GM20431 (cell line): ENCODE measurements around the gene AFF4.

ENCODE experiments used
- in situ Hi-C: fragments of 300-500 bp; cut with MseI, MboI; formaldehyde crosslinking; loops from one replicate; pipeline ENCODE4 v1.15.0; 2020; ENCODE audit warnings: low sequenced_read_pairs; ENCODE audit not compliant: unreplicated experiment

Gene AFF4

DNA sequence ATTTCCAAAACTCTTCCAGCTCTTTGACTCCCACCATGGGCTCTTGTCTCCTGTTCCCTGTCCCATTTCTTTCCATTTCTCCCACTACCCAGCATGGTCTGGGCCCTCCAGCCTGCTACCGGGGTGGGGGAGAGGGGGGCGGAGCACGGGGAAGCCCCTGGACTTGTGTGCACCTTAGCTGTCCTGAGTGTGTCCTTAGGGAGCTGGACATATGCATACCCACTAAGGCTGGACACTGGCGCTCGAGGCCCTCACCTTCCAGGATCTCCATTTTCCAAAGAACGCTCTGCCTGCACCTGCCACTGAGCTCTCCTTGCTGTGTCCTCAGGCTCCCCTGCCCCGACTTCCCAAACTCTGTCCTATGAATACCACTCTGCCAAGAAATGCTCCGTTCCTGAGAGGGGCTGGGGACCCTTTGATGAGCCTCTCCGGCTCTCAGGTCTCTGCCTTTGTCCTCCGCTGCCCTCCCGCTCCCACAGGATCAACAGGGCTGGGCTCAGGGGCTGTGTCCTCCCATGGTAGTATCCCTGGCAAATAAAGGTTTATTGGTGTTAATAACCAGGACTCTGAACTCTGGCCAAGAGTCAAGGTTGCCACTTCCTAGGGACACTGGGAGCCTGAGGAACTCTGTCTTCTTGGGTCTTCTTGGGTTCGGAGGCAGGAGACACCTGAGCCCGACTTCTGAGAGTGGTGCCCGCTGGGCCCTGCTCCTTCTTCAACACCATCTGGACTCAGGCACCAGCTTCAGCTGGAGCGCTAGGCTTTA is 132.2 kb downstream of the AFF4 start:
- in situ Hi-C loops, result loop anchor here (25.0 kb wide), 1 partner anchor 444 kb away; no protein-coding TSS in a partner anchor

DNA sequence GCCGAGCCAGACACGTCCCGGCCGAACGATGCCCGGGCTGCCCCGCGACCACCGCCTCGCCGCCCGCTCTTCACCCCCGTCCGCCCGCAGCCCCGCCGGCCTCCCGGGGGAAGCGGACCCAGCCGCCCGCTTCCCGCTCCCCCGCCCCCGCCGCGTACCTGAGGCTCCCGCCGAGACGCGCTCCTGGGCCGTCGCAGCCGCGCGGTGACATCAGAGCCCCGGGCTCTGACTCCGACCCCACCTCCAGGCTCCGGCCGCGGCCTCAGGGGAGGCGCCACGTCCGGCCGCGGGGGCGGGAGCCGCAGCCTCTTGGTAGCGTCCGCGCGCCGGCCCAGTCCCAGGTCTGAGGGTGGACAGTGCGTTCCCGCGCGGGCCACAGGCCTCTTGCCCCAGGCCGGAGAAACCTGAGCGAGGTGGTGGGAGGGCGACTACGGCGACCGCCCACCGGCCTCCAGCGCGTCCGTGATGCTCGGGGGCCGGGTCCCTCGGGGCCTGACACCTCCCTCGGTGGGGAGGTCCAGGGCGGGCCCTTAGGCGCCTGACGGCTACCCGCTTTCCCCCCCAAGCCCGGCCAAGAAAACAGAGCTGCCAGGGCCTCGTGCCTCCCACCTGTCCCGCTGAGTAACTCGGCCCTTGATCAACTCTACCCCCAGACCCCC is 132.9 kb downstream of the AFF4 start, which contains the start of gene SHROOM1:
Gene SHROOM1, minus strand, starts transcription at position 212 of the 659 bp plus-strand sequence. CDS start 4,507 bp downstream, outside the sequence.
- in situ Hi-C loops, result loop anchor here (25.0 kb wide), 1 partner anchor 443 kb away; no protein-coding TSS in a partner anchor

DNA sequence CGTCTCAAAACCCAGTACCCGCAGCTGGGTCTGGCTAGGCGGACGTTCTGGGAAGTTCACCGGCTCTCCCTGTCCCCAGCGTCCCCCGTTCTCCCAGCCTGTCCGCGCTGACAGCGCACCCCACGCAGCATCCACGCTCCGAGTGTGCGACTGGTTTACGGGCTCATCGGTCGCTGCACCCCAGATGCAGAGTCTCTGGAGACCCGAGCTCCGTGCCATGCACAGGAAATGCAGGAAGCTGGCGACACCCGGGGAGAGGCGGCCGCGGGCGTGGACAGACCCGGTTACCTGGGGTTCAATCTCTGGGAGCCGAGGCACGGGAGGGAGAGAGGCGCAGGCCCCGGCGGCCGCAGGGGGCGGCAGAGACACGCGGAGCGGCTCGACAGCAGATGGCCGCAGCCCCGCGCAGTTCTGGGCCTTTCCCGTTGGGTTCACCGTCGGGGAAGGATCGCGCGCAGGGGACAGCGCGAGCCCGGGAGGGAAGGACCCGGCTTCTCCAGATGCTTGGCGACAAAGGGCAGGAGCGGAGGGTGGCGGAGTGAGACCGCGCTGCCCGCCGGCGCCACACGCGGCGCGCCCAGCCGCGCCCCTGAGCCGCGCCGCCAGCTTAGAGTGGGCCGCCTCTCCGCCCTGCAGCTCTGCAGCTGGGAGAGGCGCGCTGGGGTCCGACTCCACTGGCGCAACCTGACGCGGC is 133.5 kb downstream of the AFF4 start:
- in situ Hi-C loops, result loop anchor here (25.0 kb wide), 1 partner anchor 443 kb away; no protein-coding TSS in a partner anchor

DNA sequence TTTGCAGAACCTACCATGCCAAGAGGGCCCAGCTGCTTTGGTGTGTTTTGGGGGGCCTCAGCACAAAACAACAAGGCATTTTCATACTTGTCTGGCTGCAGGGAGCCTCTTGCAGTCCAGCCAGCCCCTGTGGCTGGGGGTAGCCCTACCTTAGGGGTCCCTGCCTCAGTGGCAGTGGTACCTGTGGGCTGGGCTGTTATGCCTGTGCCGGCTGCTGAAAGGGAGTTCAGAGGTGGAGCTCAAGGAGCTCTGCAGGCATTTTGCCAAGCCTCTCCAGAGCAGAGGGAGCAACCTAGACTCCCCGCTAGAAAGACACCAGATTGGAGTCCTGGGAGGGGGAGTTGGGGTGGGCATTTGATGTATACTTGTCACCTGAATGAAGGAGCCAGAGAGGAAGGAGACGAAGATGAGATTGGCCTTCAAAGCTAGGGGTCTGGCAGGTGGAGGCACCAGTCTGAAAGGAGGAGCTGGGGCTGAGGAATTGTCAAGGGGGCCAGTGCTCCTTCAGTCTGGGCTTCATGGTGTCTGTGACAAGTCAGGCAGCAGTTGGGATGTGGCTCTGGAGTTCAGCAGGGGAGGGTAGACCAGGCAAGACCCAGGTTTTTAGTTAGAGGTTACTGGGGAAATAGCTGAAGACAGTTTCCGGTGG is 134.5 kb downstream of the AFF4 start:
- in situ Hi-C loops, result loop anchor here (25.0 kb wide), 1 partner anchor 442 kb away; no protein-coding TSS in a partner anchor

DNA sequence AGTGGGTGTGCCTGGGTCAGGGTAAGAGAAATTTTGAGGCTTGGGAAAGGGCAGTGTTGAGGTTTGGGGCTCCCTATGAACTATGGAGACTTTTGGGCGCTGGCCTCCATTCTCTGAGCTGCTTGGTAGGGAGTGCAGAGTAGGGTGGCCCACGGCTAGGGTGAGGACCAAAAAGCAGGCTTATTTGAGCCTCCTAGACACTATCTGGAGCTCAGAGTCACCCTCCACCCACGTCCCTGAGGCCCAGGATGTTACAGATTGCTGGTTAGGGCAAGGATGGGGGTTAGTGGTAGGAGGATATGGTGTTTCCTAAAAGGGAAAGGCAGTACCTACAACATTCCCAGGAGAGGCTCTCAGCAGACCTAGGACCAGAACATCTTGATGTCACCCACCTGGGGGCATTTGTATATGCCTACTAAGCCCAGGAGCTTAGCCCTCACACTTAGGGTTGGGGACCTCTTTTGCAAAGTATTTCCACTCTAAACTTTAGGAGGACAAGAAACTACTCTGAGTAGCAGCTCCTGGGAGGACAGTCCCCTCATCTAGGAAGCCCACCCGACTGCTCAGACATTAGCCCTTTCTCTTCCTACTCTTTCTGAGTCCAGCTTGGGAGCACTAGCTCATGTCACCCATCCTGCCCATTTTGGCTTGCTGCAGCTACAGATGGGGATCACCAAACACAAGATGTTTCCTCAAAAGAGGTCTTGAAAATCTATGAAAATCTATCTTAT is 135.3 kb downstream of the AFF4 start:
- in situ Hi-C loops, result loop anchor here (25.0 kb wide), 1 partner anchor 441 kb away; no protein-coding TSS in a partner anchor

DNA sequence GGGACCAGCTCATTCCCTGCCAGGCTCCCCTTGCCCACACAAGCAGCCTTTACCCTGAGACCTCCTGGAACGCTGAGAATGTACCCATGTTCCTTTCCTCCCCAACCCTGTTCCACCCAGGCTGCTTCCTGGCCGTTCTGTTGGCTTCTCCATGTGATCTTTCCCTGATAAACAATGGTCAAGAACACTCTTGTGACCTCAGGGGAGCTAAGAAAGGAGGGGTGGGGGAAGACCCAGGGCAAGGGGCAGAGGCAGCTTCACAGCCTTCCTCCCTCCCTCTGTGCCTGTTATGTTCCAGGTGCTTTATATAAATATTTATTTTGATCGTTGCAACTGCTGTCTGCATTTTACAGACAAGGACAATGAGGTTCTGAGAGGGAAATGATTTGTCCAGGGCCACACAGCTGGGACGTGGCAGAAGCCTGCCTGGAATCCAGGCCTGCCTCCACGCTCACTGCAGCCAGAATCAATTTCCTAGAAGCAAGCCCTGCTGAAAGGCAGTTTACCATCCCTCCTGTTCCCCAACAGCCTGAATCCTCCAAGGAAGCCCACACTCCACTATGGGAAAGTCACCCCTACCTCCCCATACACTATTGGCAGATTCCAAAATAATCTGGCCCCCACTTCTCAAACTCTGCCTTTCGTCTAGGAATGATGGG is 136.9 kb downstream of the AFF4 start:
- in situ Hi-C loops, result loop anchor here (25.0 kb wide), 1 partner anchor 439 kb away; no protein-coding TSS in a partner anchor

DNA sequence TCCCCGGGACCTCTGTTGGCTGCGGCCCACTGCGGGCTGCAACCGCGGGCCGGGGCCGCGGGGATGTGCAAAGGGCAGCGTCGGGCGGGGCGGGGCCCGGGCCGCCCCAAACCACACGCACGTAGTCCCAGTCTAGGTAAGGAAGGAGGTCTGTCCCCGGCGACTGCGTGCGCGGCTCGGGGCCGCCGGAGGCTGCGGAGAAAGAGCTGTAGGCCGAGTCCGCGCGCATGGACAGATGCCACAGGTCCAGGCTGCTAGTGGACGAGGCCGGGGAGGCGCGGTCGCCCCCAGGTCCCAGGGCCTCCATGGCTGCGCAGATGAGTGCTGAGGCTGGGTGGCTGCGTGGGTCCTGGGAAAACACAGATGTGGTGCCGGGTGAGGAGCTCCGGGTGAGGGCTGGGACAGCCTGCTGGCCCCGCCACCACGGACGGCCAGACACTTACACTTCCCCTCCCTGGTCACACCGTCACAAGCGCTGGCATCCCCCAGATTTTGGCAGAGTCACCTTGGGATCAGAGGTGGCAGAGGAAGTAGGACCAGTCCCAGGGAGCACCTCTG is 137.5 kb downstream of the AFF4 start:
- in situ Hi-C loops, result loop anchor here (25.0 kb wide), 1 partner anchor 439 kb away; no protein-coding TSS in a partner anchor
